IPS-20b (cell line): ENCODE measurements around the gene FDPS.
A peak's percentile ranks its signal among the peaks of the same experiment; 100 is the strongest.
"Not testable (repeated sequence)": the region's sequence is repeated elsewhere in the genome, so short reads cannot be mapped to it uniquely, and the experiment has no call there.

ENCODE experiments used
- H3K27ac ChIP-seq: one replicate; pipeline ENCODE4 v1.5.1; 2013; ENCODE audit warnings: low read length
- H3K27me3 ChIP-seq: 2 replicates; pipeline ENCODE4 v1.6.1; 2013; ENCODE audit warnings: mild to moderate bottlenecking, low read length, inconsistent platforms; ENCODE audit not compliant: insufficient read depth
- H3K36me3 ChIP-seq: 2 replicates; pipeline ENCODE4 v1.6.1; 2013; ENCODE audit warnings: low read depth, mild to moderate bottlenecking, inconsistent platforms, low read length, moderate library complexity; ENCODE audit not compliant: insufficient read depth
- H3K4me1 ChIP-seq: 2 replicates; pipeline ENCODE4 v1.6.1; 2013; ENCODE audit warnings: mild to moderate bottlenecking, control low read depth, inconsistent platforms, low read length, moderate library complexity; ENCODE audit not compliant: insufficient read depth
- H3K4me3 ChIP-seq: 2 replicates; pipeline ENCODE4 v1.5.1; 2013; ENCODE audit warnings: mild to moderate bottlenecking, low read length, inconsistent platforms
- H3K9ac ChIP-seq: 2 replicates; pipeline ENCODE4 v1.6.1; 2013; ENCODE audit warnings: low read depth, mild to moderate bottlenecking, inconsistent platforms, low read length, moderate library complexity
- H3K9me3 ChIP-seq: 2 replicates; pipeline ENCODE4 v1.6.1; 2013; ENCODE audit warnings: mild to moderate bottlenecking, low read depth, low read length, inconsistent platforms; ENCODE audit not compliant: insufficient read depth

Gene FDPS

DNA sequence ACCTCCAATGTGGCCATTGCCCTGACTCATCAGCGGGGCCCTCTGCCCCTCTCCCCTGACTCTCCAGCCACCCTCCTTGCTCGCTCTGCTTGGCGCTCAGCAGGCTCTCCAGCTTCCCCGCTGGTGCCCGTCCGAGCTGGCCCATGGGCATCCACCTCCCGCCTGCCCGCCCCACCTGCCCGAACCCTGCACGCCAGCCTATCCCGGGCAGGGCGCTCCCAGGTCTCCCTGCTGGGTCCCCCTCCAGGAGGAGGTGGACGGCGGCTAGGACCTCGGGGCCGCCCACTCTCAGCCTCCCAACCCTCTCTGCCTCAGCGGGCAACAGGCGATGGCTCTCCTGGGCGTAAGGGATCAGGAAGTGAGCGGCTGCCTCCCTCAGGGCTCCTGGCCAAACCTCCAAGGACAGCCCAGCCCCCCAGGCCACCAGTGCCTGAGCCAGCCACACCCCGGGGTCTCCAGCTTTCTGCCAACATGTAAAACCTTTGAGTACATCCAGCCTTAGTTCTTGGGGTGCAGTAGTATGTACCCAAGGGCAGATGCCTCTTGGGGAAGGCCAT, 20.6 kb upstream of the FDPS start:
- Histone ChIP-seq H3K9me3 (no peaks in the 10 kb centered on the region), H3K36me3 (no peaks in the 10 kb centered on the region), H3K27ac (no peak overlapping the region), H3K4me3 (no peak overlapping the region), H3K9ac (no peak overlapping the region), H3K4me1 (no peaks in the 10 kb centered on the region), H3K27me3 (peaks cover 8% of the 10 kb centered on the region)

DNA sequence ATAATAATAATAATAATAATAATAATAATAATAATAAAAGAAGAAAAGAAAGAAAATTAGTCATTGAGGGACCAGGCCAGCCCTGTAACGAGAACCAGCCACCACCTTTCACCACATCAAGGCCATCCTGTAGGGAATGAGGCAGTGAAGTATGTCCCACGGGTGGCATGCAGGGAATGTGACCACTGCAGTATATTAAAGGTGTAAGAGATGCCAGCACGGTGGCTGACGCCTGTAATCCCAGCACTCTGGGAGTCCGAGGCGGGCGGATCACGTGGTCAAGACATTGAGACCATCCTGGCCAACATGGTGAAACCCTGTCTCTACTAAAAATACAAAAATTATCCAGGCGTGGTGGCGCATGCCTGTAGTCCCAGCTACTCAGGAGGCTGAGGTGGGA, 17.7 kb upstream of the FDPS start:
- H3K4me1 ChIP-seq, H3K4me3 ChIP-seq, H3K27ac ChIP-seq, H3K9me3 ChIP-seq, H3K9ac ChIP-seq, H3K36me3 ChIP-seq: not testable (repeated sequence)
- H3K27me3 ChIP-seq = peaks cover 37% of the 10 kb centered on the region

DNA sequence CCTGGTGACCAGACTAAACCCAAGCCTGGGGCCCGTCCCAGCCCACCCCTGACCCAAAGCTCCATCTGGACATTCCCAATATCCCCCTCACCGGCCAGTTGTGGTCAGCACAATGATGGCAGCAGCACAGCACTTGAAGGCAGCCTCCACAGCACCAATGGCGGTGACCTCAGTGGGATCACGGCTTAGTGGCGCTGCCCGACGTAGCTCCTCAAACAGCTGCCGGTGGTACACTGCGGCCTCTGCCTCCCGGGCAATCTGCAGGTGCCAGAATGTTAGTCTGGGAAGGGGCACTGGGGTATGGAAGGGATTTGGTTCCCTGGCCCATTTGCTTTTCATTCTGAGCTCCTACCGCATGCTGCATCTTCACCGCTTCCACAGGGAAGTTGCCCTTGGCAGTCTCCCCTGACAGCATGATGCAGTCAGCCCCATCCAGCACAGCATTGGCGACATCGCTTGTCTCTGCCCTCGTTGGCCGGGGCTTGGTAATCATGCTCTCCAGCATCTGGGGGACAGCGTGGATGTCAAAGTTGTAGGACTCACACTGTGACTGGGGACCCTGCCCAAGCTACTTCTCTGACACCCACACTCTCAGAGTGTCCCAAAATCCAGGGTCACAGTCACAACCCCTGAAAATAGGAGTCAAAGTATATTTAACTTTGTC, 15.4 kb upstream of the FDPS start:
- Histone ChIP-seq H3K27me3 (peaks cover 49% of the 10 kb centered on the region), H3K4me3 (no peak overlapping the region), H3K36me3 (no peaks in the 10 kb centered on the region), H3K27ac (no peak overlapping the region), H3K9ac (no peak overlapping the region), H3K4me1 (0 out of 2 replicates have a peak, but pooled peaks cover 3% of the 10 kb centered on the region), H3K9me3 (no peaks in the 10 kb centered on the region)

DNA sequence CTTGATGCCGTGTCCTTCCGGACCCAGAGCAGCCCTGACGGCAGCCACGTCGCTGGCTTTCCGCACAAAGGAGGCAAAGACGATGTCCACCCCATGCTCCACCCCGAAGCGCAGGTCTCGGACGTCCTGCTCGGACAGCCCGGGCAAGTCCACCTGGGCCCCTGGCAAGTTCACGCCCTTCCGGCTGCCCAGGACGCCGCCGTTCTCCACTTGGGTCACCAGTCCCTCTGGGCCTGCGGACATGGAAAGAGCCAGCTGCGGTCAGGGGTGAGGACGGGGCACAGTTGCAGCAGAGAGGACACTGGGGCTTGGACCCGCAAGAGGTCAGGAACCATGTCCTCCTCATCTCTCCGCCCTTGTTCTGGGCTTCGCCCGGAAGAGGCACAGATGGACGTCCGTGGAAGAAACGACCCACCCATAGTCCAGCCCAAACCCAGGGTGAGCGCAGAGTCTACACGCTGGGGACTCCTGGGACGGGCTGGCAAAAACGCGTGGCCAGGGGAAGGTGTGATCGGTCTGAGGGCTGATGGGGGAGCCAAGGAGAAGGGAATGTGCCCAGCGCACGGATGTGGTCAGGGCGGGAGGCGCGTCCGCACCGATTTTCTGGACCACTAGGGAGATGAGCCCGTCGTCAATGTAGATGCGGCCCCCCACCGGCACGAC, 14.0 kb upstream of the FDPS start:
- Histone ChIP-seq H3K27ac (no peak overlapping the region), H3K27me3 (peaks cover 49% of the 10 kb centered on the region), H3K9ac (peak overlapping the region; percentile 76; the same call in 1 of the 2 replicates), H3K4me3 (peak overlapping the region; percentile 73), H3K9me3 (no peaks in the 10 kb centered on the region), H3K36me3 (no peaks in the 10 kb centered on the region), H3K4me1 (0 out of 2 replicates have a peak, but pooled peaks cover 3% of the 10 kb centered on the region)

DNA sequence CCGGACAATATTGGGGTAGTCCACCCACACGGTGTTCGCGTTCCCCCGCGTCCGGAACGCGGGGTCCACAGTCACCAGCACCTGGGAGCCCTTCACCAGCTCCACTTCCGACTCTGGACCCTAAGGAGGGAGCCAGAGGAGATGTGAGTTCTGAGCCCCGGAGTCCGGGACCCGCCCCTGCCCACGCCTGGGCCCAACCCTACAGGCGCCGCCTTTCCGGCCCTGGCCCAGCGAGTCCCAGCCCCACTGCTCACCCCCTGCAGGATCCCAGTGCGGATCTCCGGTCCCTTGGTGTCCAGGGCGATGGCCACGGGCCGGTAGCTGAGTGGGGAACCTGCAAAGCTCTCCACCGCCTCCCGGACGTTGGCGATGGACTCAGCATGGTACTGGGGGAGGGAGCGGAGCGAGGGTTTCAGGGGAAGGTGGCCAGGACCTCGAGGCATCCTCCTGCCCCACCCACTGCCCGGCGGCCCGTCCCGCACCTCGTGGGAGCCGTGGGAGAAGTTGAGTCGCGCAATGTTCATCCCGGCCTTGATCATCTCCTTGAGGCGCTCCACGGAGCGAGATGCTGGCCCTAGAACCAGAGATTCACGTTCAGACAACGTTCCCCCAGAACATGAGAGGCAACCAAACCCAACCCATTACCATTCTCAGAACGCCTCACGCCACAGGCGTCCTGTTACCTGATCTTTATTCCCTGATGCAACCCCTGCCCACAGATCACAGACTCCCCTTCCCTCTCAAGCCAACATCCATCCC, 13.3 kb upstream of the FDPS start:
- H3K9ac ChIP-seq = peak overlapping the region; percentile 76; the same call in 1 of the 2 replicates

DNA sequence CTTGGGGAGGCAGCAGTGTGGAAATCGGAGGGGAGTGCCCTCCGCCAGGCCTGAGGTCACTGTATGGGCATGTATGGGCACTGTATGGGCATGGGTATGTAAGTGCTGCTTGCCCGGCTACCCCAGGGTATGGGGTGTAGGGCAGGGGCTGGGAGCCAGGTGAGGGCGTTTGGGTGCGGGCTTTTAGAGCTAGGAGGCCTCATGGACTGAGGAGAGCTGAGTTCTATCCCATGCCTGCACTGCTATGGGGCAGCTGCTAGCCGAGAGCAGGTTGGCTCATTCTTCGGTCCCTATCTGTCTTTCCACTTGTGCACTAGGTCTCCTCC, 12.8 kb upstream of the FDPS start:
- peak overlapping the region; percentile 73 for H3K4me3 ChIP-seq
- H3K9ac ChIP-seq = peak overlapping the region; percentile 76; the same call in 1 of the 2 replicates
- no peaks in the 10 kb centered on the region for H3K36me3 ChIP-seq

More for the DNA sequence above, 13.3 kb upstream of the FDPS start:
- no peaks in the 10 kb centered on the region for H3K36me3 ChIP-seq
- H3K27ac ChIP-seq = no peak overlapping the region
- H3K9me3 ChIP-seq = no peaks in the 10 kb centered on the region
- peak overlapping the region; percentile 73 for H3K4me3 ChIP-seq
- H3K4me1 ChIP-seq = 0 out of 2 replicates have a peak, but pooled peaks cover 3% of the 10 kb centered on the region
- H3K27me3 ChIP-seq = peaks cover 49% of the 10 kb centered on the region

DNA sequence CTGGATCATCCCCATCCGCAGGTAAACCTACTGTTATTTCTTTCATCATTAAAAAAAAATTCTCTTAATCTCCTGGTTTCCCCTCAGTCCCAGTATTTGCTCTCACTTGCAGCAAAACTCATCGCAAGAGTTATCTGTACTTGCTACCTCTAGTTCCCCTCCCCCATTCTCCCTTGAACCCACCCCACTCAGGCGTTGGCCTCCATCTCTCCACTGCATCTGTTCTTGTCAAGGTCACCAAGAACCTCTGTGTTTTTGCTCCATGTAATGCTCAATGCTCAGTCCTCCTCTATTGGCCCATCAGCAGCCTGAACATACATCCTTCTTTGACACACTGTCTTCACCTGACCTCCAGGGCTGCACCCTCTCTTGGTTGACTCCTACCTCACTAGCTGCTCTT, 12.0 kb upstream of the FDPS start:
- no peaks in the 10 kb centered on the region for H3K9me3 ChIP-seq
- peaks cover 49% of the 10 kb centered on the region for H3K27me3 ChIP-seq
- H3K36me3 ChIP-seq = no peaks in the 10 kb centered on the region
- no peak overlapping the region for H3K27ac ChIP-seq
- no peak overlapping the region for H3K4me3 ChIP-seq
- 0 out of 2 replicates have a peak, but pooled peaks cover 3% of the 10 kb centered on the region for H3K4me1 ChIP-seq
- no peak overlapping the region for H3K9ac ChIP-seq

More for the DNA sequence above, 12.8 kb upstream of the FDPS start:
- no peaks in the 10 kb centered on the region for H3K9me3 ChIP-seq
- peaks cover 49% of the 10 kb centered on the region for H3K27me3 ChIP-seq
- H3K4me1 ChIP-seq = 0 out of 2 replicates have a peak, but pooled peaks cover 3% of the 10 kb centered on the region
- H3K27ac ChIP-seq = no peak overlapping the region

DNA sequence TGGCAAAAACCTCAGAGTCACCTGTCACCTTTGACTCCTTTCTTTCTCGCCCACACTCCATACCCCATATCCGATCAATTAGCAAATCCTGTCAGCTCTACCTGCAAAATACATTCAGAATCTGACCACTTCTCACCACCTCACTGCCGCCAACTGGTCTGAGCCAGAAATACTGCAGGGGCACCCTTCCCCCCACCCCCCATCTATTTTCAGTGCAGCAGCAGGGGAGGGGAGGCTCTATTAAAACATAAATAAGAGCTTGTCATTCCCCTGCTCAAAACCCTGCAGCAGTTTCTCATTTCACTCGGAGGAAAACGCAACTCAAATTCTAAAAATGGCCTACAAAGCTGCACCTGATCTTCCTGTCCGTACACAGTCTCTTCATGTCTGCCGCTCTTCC, 11.3 kb upstream of the FDPS start:
- Histone ChIP-seq H3K9ac (no peak overlapping the region), H3K9me3 (no peaks in the 10 kb centered on the region), H3K27ac (no peak overlapping the region), H3K4me3 (no peak overlapping the region), H3K4me1 (0 out of 2 replicates have a peak, but pooled peaks cover 3% of the 10 kb centered on the region), H3K27me3 (peaks cover 48% of the 10 kb centered on the region), H3K36me3 (no peaks in the 10 kb centered on the region)

DNA sequence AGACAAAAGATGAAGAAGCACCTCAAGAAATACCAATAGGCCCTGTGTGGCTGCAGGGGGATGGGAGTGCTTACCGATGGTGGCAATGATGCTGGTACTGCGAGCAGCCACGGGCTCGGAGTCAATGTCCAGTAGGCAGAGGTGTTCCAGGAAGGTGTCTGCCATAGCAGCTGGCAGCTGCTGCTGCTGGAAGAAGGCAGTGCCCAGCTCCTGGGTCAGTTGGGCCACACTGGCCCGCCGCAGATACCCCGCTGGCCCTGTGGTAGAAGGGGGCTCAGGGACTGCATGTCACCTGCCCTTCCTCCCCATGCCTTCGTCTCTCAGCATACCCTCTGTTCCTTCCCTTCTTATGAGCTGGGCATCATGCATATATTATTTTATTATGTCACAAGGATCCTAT, 8.6 kb upstream of the FDPS start:
- no peak overlapping the region for H3K4me3 ChIP-seq
- no peaks in the 10 kb centered on the region for H3K9me3 ChIP-seq
- H3K9ac ChIP-seq = no peak overlapping the region
- H3K36me3 ChIP-seq = no peaks in the 10 kb centered on the region
- 0 out of 2 replicates have a peak, but pooled peaks cover 3% of the 10 kb centered on the region for H3K4me1 ChIP-seq
- no peak overlapping the region for H3K27ac ChIP-seq
- H3K27me3 ChIP-seq = peaks cover 22% of the 10 kb centered on the region

DNA sequence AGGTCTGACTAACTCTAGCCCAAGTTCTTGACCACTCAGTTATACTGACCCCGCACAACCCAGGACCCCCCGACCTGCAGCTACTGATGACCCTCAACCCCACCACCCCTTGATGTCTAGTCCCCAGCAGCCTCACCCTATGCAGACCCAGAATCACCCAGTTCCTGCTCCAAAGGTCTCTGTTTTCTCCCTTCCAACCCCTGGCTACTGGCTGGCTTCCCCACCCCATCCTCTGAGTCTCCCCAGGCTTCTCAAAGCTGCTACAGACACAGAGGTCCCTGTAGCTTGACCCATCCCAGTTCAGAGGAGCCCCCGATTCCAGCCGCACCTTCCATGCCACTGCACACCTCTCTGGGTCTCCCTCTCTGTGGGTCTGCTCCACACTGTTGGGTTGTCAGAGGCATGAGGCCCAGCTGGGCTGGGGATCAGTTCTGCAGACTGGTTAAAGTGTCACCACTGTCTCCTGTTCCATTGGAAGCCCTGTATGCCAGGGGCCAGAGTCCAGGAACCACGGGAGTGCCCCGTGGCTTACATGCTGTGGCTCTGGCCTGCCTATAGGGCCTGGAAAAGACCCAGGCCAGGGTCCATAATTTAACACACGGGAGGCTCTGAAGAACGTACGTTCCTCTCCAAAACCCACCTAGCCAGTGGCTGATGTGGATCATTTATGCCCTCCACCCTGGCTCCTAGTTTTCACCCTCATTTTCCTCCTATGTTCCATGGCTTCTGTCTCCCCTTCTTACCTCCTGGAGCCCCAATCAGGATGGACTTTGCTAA, 7.9 kb upstream of the FDPS start:
- H3K27me3 ChIP-seq = peaks cover 14% of the 10 kb centered on the region
- no peak overlapping the region for H3K4me3 ChIP-seq
- H3K9ac ChIP-seq = no peak overlapping the region
- no peak overlapping the region for H3K27ac ChIP-seq
- H3K4me1 ChIP-seq = 0 out of 2 replicates have a peak, but pooled peaks cover 3% of the 10 kb centered on the region
- H3K9me3 ChIP-seq = no peaks in the 10 kb centered on the region
- no peaks in the 10 kb centered on the region for H3K36me3 ChIP-seq

DNA sequence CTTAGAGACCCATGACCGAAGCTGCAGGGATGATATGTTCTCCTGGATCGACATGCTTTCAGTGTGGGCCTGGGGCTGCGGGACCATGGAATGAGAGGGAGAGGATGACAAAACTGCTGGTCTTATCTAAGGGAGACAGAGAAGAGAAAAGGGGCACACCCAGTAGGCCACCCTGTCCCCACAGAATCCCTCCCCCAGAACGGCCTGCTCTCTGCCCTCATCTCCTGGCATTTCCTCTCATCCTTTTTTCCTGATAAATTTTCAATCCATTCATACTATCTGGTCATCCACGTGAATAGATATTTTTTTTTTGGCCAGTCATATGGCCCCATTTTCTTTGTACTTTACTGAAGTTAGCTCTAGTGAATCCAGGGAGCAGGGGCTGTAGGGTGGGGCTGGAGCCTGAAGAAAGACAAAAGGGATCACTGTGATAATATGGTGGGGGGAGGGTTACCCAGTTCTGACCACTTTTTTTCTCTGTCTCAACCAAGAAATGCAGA, 7.3 kb upstream of the FDPS start, which contains the start of gene PKLR:
PKLR (minus strand) TSS at position 97 of the 500 bp plus-strand sequence; CDS start at position 54, 43 bp downstream.
- no peaks in the 10 kb centered on the region for H3K36me3 ChIP-seq
- no peak within 1 kb of the TSS for H3K9ac ChIP-seq
- no peaks in the 10 kb centered on the region for H3K9me3 ChIP-seq
- no peak within 1 kb of the TSS for H3K27ac ChIP-seq
- H3K4me3 ChIP-seq = no peak within 1 kb of the TSS
- peaks cover 8% of the 10 kb centered on the region for H3K27me3 ChIP-seq
- H3K4me1 ChIP-seq = 0 out of 2 replicates have a peak, but pooled peaks cover 3% of the 10 kb centered on the region
